Fibroblast of lung (primary cell): Measurements from ENCODE around the gene TAS2R3. TPM values are rescaled to one million over a fixed set of nuclear protein-coding genes. Genes with fewer than 3 reads are reported as not detected.
"Not testable (repeated sequence)": the region's sequence is repeated elsewhere in the genome, so short reads cannot be mapped to it uniquely, and the experiment has no call there.

ENCODE experiments used
- DNase-seq, 2 donors: peaks; one replicate each; pipeline versions ENCODE4 v3.0.0 to v3.0.0-alpha.2; 2010; ENCODE audit warnings: low read depth in 2 of 2
- H2AFZ ChIP-seq: 2 replicates; pipeline ENCODE4 v1.5.1; 2012; ENCODE audit warnings: low read length, control low read depth, inconsistent platforms
- H3K27ac ChIP-seq: 2 replicates; pipeline ENCODE4 v1.5.1; 2011; ENCODE audit warnings: low read length, control low read depth; ENCODE audit not compliant: insufficient read depth
- H3K27me3 ChIP-seq: 2 replicates; pipeline ENCODE4 v1.5.1; 2011; ENCODE audit warnings: mild to moderate bottlenecking, low read length; ENCODE audit not compliant: control insufficient read depth, insufficient read depth
- H3K36me3 ChIP-seq: 2 replicates; pipeline ENCODE4 v1.5.1; 2011; ENCODE audit warnings: low read length; ENCODE audit not compliant: control insufficient read depth, insufficient read depth
- H3K4me1 ChIP-seq: 2 replicates; pipeline ENCODE4 v1.5.1; 2011; ENCODE audit warnings: low read length; ENCODE audit not compliant: control insufficient read depth, insufficient read depth; ENCODE audit errors: extremely low read depth
- H3K4me2 ChIP-seq: 2 replicates; pipeline ENCODE4 v1.5.1; 2011; ENCODE audit warnings: low read length, control low read depth; ENCODE audit not compliant: insufficient read depth; ENCODE audit errors: extremely low read depth
- H3K4me3 ChIP-seq, 4 experiments: fragments of 200-600 bp in 1 of 4; sonication (generic) in 1 of 4; replicated peaks in 1 of 4; 2 replicates each; pipeline ENCODE4 v1.5.1; 2011 to 2016; ENCODE audit warnings: low read length in 4 of 4, low read depth in 3 of 4, mild to moderate bottlenecking in 3 of 4, control low read depth in 2 of 4, inconsistent platforms in 1 of 4, mixed read lengths in 1 of 4; ENCODE audit not compliant: insufficient read depth in 1 of 4; ENCODE audit errors: control extremely low read depth in 1 of 4
- H3K79me2 ChIP-seq: 2 replicates; pipeline ENCODE4 v1.5.1; 2012; ENCODE audit warnings: mild to moderate bottlenecking, low read length, inconsistent platforms; ENCODE audit not compliant: control insufficient read depth, insufficient read depth
- H3K9ac ChIP-seq: 2 replicates; pipeline ENCODE4 v1.5.1; 2011; ENCODE audit warnings: mild to moderate bottlenecking, low read length, control low read depth; ENCODE audit not compliant: insufficient read depth
- H3K9me3 ChIP-seq: 2 replicates; pipeline ENCODE4 v1.5.1; 2012; ENCODE audit warnings: low read depth, low read length; ENCODE audit not compliant: control insufficient read depth, insufficient read depth
- H4K20me1 ChIP-seq: 2 replicates; pipeline ENCODE4 v1.5.1; 2011; ENCODE audit warnings: low read length; ENCODE audit not compliant: control insufficient read depth, insufficient read depth; ENCODE audit errors: extremely low read depth
- EZH2 ChIP-seq: IDR thresholded peaks from 2 replicates; pipeline ENCODE4 v1.5.1; 2012; ENCODE audit warnings: low read length, control low read depth, mild to moderate bottlenecking; ENCODE audit errors: missing control alignments
- polyA plus RNA-seq, 2 donors: library from polyadenylated mRNA; depleted of rRNA in 1 of 2; stranded (reverse) in 1 of 2; unstranded in 1 of 2; fragments of >200 nt; gene quantifications; 2 replicates each; pipeline ENCODE4 v1.2.1, GENCODE V29; 2011 to 2012; ENCODE audit warnings: missing spikeins in 1 of 2
- total RNA-seq: library from RNA; depleted of rRNA; stranded (reverse); fragments of >200 nt; gene quantifications from 2 replicates; pipeline ENCODE4 v1.2.1, GENCODE V29; 2014
- TF ChIP-seq, protein P1 (sequence below), 2 donors: IDR thresholded peaks in 1 of 2; conservative IDR thresholded peaks in 1 of 2; 1 replicate in 1 of 2; 2 replicates in 1 of 2; pipeline ENCODE4 v1.5.1; 2011 to 2012; ENCODE audit warnings: low read length in 2 of 2, control low read depth in 1 of 2, inconsistent platforms in 1 of 2, low read depth in 1 of 2, mild to moderate bottlenecking in 1 of 2

The TAS2R3 gene
- total and polyA plus RNA-seq, 2 donors (not counting 1 experiment from before 2014, with no cell fraction given): 0.06 to 2.8 TPM

DNA sequence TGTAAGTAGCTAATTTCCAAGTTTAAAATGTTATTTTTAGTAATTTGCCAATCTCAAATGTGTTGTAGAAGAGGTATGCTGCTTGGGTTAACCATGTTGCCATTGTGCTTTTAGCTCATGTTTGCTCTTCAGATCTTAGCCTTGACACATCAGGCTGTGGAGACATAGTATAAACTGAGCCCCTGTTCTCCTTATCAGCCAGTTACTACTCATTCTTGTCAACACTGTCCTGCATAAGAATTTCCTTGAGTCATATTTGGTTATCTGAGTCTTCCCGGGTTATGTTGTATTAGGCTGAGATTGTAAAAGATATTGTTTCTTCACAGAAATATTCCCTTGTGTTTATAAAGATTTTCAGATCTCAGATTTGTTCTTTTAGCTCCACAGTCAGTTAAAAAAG lies 21.7 kb upstream of the TAS2R3 start:
- Histone ChIP-seq H3K36me3 (peaks cover 11% of the 10 kb centered on the region), H3K27me3 (no peaks in the 10 kb centered on the region), H3K4me1 (no peaks in the 10 kb centered on the region), H4K20me1 (no peaks in the 10 kb centered on the region), H3K4me2 (no peak overlapping the region), H3K27ac (no peak overlapping the region), H3K79me2 (peaks cover 30% of the 10 kb centered on the region), H3K9ac (no peak overlapping the region), H2AFZ (no peak overlapping the region), H3K4me3 (no peak overlapping the region), H3K9me3 (no peaks in the 10 kb centered on the region)
- DNase-seq: peak in 1 of 2 donors; percentile 6
- TF ChIP-seq EZH2: no peak
- TF ChIP-seq, protein P1, sequence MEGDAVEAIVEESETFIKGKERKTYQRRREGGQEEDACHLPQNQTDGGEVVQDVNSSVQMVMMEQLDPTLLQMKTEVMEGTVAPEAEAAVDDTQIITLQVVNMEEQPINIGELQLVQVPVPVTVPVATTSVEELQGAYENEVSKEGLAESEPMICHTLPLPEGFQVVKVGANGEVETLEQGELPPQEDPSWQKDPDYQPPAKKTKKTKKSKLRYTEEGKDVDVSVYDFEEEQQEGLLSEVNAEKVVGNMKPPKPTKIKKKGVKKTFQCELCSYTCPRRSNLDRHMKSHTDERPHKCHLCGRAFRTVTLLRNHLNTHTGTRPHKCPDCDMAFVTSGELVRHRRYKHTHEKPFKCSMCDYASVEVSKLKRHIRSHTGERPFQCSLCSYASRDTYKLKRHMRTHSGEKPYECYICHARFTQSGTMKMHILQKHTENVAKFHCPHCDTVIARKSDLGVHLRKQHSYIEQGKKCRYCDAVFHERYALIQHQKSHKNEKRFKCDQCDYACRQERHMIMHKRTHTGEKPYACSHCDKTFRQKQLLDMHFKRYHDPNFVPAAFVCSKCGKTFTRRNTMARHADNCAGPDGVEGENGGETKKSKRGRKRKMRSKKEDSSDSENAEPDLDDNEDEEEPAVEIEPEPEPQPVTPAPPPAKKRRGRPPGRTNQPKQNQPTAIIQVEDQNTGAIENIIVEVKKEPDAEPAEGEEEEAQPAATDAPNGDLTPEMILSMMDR (conservative IDR thresholded peaks at IDR 0.05 in 1 of 2, IDR thresholded peaks at IDR 0.05 in 1 of 2; ENCODE audit: low read depth in 1 of 2, low read length in 2 of 2): no peak

GRCh38 chr7:141744131-141744530 lies 19.8 kb upstream of the TAS2R3 start:
- no peak for DNase-seq
- Histone ChIP-seq H3K4me3 (no peak overlapping the region), H3K9ac (no peak overlapping the region), H3K4me1 (no peaks in the 10 kb centered on the region), H3K4me2 (no peak overlapping the region), H3K9me3 (no peaks in the 10 kb centered on the region), H3K27ac (no peak overlapping the region), H3K36me3 (peaks cover 11% of the 10 kb centered on the region), H4K20me1 (no peaks in the 10 kb centered on the region), H3K79me2 (peaks cover 20% of the 10 kb centered on the region), H3K27me3 (no peaks in the 10 kb centered on the region), H2AFZ (no peak overlapping the region)
- TF ChIP-seq, protein P1 (conservative IDR thresholded peaks at IDR 0.05 in 1 of 2, IDR thresholded peaks at IDR 0.05 in 1 of 2; ENCODE audit: low read depth in 1 of 2, low read length in 2 of 2): no peak
- no peak for TF ChIP-seq EZH2

DNA sequence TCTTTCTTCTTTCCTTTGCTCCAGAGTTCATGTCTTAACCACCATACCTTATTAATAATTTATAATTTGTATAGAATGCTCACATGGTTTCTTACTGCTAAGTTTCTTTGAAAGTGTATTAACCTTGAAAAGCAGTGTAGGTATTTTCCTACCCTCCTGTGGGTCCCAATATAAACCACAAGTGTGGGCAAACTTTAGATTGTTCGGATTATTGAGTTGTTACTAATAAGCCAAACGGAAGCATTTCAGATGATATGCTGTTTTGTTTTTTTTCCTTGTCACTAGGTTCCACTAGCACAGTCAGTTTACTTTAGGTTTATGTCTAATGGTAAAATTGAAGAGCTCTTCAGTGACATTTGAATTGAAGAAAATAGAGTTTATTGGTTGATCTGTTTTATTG lies 15.5 kb upstream of the TAS2R3 start:
- no peak overlapping the region for H3K27ac ChIP-seq
- TF ChIP-seq, protein P1 (conservative IDR thresholded peaks at IDR 0.05 in 1 of 2, IDR thresholded peaks at IDR 0.05 in 1 of 2; ENCODE audit: low read depth in 1 of 2, low read length in 2 of 2): no peak
- TF ChIP-seq EZH2: no peak
- no peaks in the 10 kb centered on the region for H3K4me1 ChIP-seq
- H3K9me3 ChIP-seq: no peaks in the 10 kb centered on the region
- H3K4me3 ChIP-seq: no peak overlapping the region
- H3K27me3 ChIP-seq: no peaks in the 10 kb centered on the region
- H3K9ac ChIP-seq: no peak overlapping the region
- H2AFZ ChIP-seq: no peak overlapping the region
- DNase-seq: peak in 1 of 2 donors; percentile 57
- no peak overlapping the region for H3K4me2 ChIP-seq
- H4K20me1 ChIP-seq: no peaks in the 10 kb centered on the region
- no peaks in the 10 kb centered on the region for H3K79me2 ChIP-seq
- H3K36me3 ChIP-seq: peaks cover 17% of the 10 kb centered on the region

- not testable (repeated sequence) for H3K27me3 ChIP-seq, H4K20me1 ChIP-seq, H3K36me3 ChIP-seq, H3K27ac ChIP-seq, H3K9ac ChIP-seq, H3K4me1 ChIP-seq, H3K79me2 ChIP-seq, H2AFZ ChIP-seq, H3K9me3 ChIP-seq, H3K4me2 ChIP-seq, H3K4me3 ChIP-seq
- DNase-seq: peak; percentile 5 to 34
Measured at GRCh38 chr7:141751904-141752303, 12.0 kb upstream of the TAS2R3 start.
